HEK293 (cell line): ENCODE results near the gene XPNPEP1.

Source experiments
- CTCF ChIA-PET: fragments of 350-600 bp; formaldehyde crosslinking; extraction: SDS; loops from one replicate; lab custom pipeline; 2021; ENCODE audit warnings: antibody characterized with exemption; lab: Yijun Ruan, JAX
- POLR2A ChIA-PET: fragments of 300-600 bp; formaldehyde crosslinking; extraction: SDS; loops from one replicate; lab custom pipeline; 2020; ENCODE audit warnings: antibody characterized with exemption, inconsistent platforms; lab: Yijun Ruan, JAX
- H3K27ac ChIP-seq: fragments of 200-500 bp; sonication (Bioruptor generic); 2 replicates; pipeline ENCODE4 v1.5.1; 2014; ENCODE audit warnings: low read depth, low read length, control low read depth, inconsistent platforms; ENCODE audit errors: extremely low read depth
- H3K36me3 ChIP-seq, 2 experiments: fragments of 200-500 bp in 1 of 2; sonication (Bioruptor generic) in 1 of 2; 1 replicate in 1 of 2; 2 replicates in 1 of 2; pipeline ENCODE4 v1.5.1; 2014 to 2017; ENCODE audit warnings: inconsistent platforms in 2 of 2, low read length in 2 of 2; ENCODE audit not compliant: control insufficient read depth in 2 of 2, insufficient read depth in 1 of 2
- H3K4me1 ChIP-seq: fragments of 200-500 bp; sonication (Bioruptor generic); 2 replicates; pipeline ENCODE4 v1.5.1; 2014; ENCODE audit warnings: mild to moderate bottlenecking, low read length, inconsistent platforms; ENCODE audit not compliant: control insufficient read depth, insufficient read depth
- H3K4me3 ChIP-seq: 2 replicates; pipeline ENCODE4 v1.5.1; 2011; ENCODE audit warnings: low read depth, mild to moderate bottlenecking, control low read depth, low read length, moderate library complexity
- H3K9me3 ChIP-seq: fragments of 200-500 bp; sonication (Bioruptor generic); 2 replicates; pipeline ENCODE4 v1.5.1; 2014; ENCODE audit warnings: low read depth, low read length, inconsistent platforms; ENCODE audit not compliant: control insufficient read depth, insufficient read depth
- ATF2 ChIP-seq: fragments of 450-650 bp; formaldehyde crosslinking; IDR thresholded peaks from 2 replicates; pipeline ENCODE4 v1.5.1; 2016; ENCODE audit warnings: missing biosample characterization, missing genetic modification characterization, low read depth
- MYNN ChIP-seq: fragments of 450-650 bp; formaldehyde crosslinking; IDR thresholded peaks from 2 replicates; pipeline ENCODE4 v1.5.1; 2016; ENCODE audit warnings: missing biosample characterization, missing genetic modification characterization, borderline replicate concordance
- OSR2 ChIP-seq: fragments of 450-650 bp; formaldehyde crosslinking; IDR thresholded peaks from 2 replicates; pipeline ENCODE4 v1.5.1; 2016; ENCODE audit warnings: missing biosample characterization, missing genetic modification characterization
- PRDM4 ChIP-seq: fragments of 450-650 bp; formaldehyde crosslinking; IDR thresholded peaks from 2 replicates; pipeline ENCODE4 v1.5.1; 2017; ENCODE audit warnings: missing biosample characterization, missing genetic modification characterization
- SALL2 ChIP-seq: fragments of 450-650 bp; formaldehyde crosslinking; IDR thresholded peaks from 2 replicates; pipeline ENCODE4 v1.5.0; 2017; ENCODE audit warnings: missing biosample characterization, mild to moderate bottlenecking, missing genetic modification characterization, borderline replicate concordance
- SCRT2 ChIP-seq: fragments of 450-650 bp; formaldehyde crosslinking; IDR thresholded peaks from 2 replicates; pipeline ENCODE4 v1.5.1; 2016; ENCODE audit warnings: missing biosample characterization, missing genetic modification characterization
- TCF7L2 ChIP-seq: IDR thresholded peaks from 2 replicates; pipeline ENCODE4 v1.6.1; 2011; ENCODE audit warnings: low read depth, mild to moderate bottlenecking, inconsistent platforms, low read length, moderate library complexity, borderline replicate concordance
- ZBTB17 ChIP-seq: fragments of 450-650 bp; formaldehyde crosslinking; IDR thresholded peaks from 2 replicates; pipeline ENCODE4 v1.5.1; 2016; ENCODE audit warnings: missing biosample characterization, missing genetic modification characterization
- ZBTB7A ChIP-seq: fragments of 450-650 bp; formaldehyde crosslinking; IDR thresholded peaks from 2 replicates; pipeline ENCODE4 v1.5.1; 2016; ENCODE audit warnings: low read depth, missing biosample characterization, missing genetic modification characterization
- ZNF148 ChIP-seq: fragments of 450-650 bp; formaldehyde crosslinking; IDR thresholded peaks from 2 replicates; pipeline ENCODE4 v1.5.0; 2017; ENCODE audit warnings: missing biosample characterization, missing genetic modification characterization, borderline replicate concordance
- ZNF23 ChIP-seq: fragments of 450-650 bp; formaldehyde crosslinking; IDR thresholded peaks from 2 replicates; pipeline ENCODE4 v1.5.1; 2016; ENCODE audit warnings: missing biosample characterization, missing genetic modification characterization, borderline replicate concordance
- ZNF280C ChIP-seq: fragments of 450-650 bp; formaldehyde crosslinking; IDR thresholded peaks from 2 replicates; pipeline ENCODE4 v1.5.1; 2016; ENCODE audit warnings: missing biosample characterization, missing genetic modification characterization
- ZNF362 ChIP-seq: fragments of 450-650 bp; formaldehyde crosslinking; IDR thresholded peaks from 2 replicates; pipeline ENCODE4 v1.5.1; 2016; ENCODE audit warnings: missing biosample characterization, missing genetic modification characterization
- ZNF426 ChIP-seq: fragments of 450-650 bp; formaldehyde crosslinking; IDR thresholded peaks from 2 replicates; pipeline ENCODE4 v1.5.1; 2017; ENCODE audit warnings: missing biosample characterization, missing genetic modification characterization, mild to moderate bottlenecking, inconsistent platforms, moderate library complexity
- ZNF501 ChIP-seq: fragments of 450-650 bp; formaldehyde crosslinking; IDR thresholded peaks from 2 replicates; pipeline ENCODE4 v1.5.1; 2016; ENCODE audit warnings: missing biosample characterization, missing genetic modification characterization
- ZNF521 ChIP-seq: fragments of 450-650 bp; formaldehyde crosslinking; IDR thresholded peaks from 2 replicates; pipeline ENCODE4 v1.5.1; 2017; ENCODE audit warnings: missing biosample characterization, mild to moderate bottlenecking, missing genetic modification characterization
- ZNF558 ChIP-seq: fragments of 450-650 bp; formaldehyde crosslinking; IDR thresholded peaks from 2 replicates; pipeline ENCODE4 v1.5.1; 2016; ENCODE audit warnings: missing biosample characterization, missing genetic modification characterization
- ZNF560 ChIP-seq: fragments of 450-650 bp; formaldehyde crosslinking; IDR thresholded peaks from 2 replicates; pipeline ENCODE4 v1.5.1; 2017; ENCODE audit warnings: missing biosample characterization, missing genetic modification characterization, borderline replicate concordance
- ZNF580 ChIP-seq: fragments of 450-650 bp; formaldehyde crosslinking; IDR thresholded peaks from 2 replicates; pipeline ENCODE4 v1.5.1; 2016; ENCODE audit warnings: missing biosample characterization, missing genetic modification characterization
- ZNF585B ChIP-seq: fragments of 450-650 bp; formaldehyde crosslinking; IDR thresholded peaks from 2 replicates; pipeline ENCODE4 v1.5.1; 2016; ENCODE audit warnings: missing biosample characterization, missing genetic modification characterization
- ZNF654 ChIP-seq: fragments of 450-650 bp; formaldehyde crosslinking; IDR thresholded peaks from 2 replicates; pipeline ENCODE4 v1.5.1; 2016; ENCODE audit warnings: low read depth, missing biosample characterization, missing genetic modification characterization
- ZNF677 ChIP-seq: fragments of 450-650 bp; IDR thresholded peaks from 2 replicates; pipeline ENCODE4 v1.5.0; 2018; ENCODE audit warnings: missing biosample characterization, mild to moderate bottlenecking, missing genetic modification characterization, moderate library complexity
- ZNF707 ChIP-seq: fragments of 450-650 bp; formaldehyde crosslinking; IDR thresholded peaks from 2 replicates; pipeline ENCODE4 v1.5.1; 2016; ENCODE audit warnings: missing biosample characterization, missing genetic modification characterization
- ZXDB ChIP-seq: fragments of 450-650 bp; formaldehyde crosslinking; IDR thresholded peaks from 2 replicates; pipeline ENCODE4 v1.5.1; 2016; ENCODE audit warnings: missing biosample characterization, missing genetic modification characterization

The XPNPEP1 gene

GRCh38 chr10:109912335-109913281, 10.7 kb downstream of the XPNPEP1 start:
- no peak overlapping the region for H3K27ac ChIP-seq
- H3K9me3 ChIP-seq, result no peaks in the 10 kb centered on the region
- peak; percentile 80 for TF ChIP-seq SCRT2
- TF ChIP-seq ZNF585B, result no peak
- no peak for TF ChIP-seq ZNF560 (tag by site-specific recombination)
- TF ChIP-seq ZXDB (tag by site-specific recombination), result no peak
- TF ChIP-seq ZNF426 (tag by site-specific recombination), result no peak
- peak; percentile 81 for TF ChIP-seq ATF2 (tag by site-specific recombination)
- no peak for TF ChIP-seq OSR2
- 0 out of 2 replicates have a peak, but pooled peaks have one; percentile 19 for TF ChIP-seq ZBTB17 (tag by site-specific recombination)
- TF ChIP-seq ZNF521 (tag by site-specific recombination), result no peak
- TF ChIP-seq SALL2, result no peak
- H3K36me3 ChIP-seq, result peaks cover 7 to 29% of the 10 kb centered on the region in 2 experiments; a peak in 2 of 3 replicates
- H3K4me1 ChIP-seq, result no peaks in the 10 kb centered on the region
- no peak overlapping the region for H3K4me3 ChIP-seq
- ChIA-PET POLR2A (no interaction called here), CTCF (interaction anchor here (0.9 to 1.6 kb wide), 2 partner anchors 28 to 131 kb away, joined by 3 to 5 read pairs; no protein-coding TSS in a partner anchor)

GRCh38 chr10:109911903-109912302, 11.4 kb downstream of the XPNPEP1 start:
- Histone ChIP-seq H3K9me3 (no peaks in the 10 kb centered on the region), H3K36me3 (peaks cover 7 to 36% of the 10 kb centered on the region in 2 experiments; a peak in 2 of 3 replicates), H3K4me3 (no peak overlapping the region), H3K4me1 (no peaks in the 10 kb centered on the region), H3K27ac (no peak overlapping the region)
- CTCF ChIA-PET, result interaction anchor here (0.9 kb wide), 1 partner anchor 27 kb away, joined by 3 read pairs; no protein-coding TSS in a partner anchor
- POLR2A ChIA-PET, result no interaction called here
- TF ChIP-seq PRDM4 (tag by site-specific recombination) (no peak), ZNF362 (tag by site-specific recombination) (no peak), TCF7L2 (no peak), ZNF280C (tag by site-specific recombination) (no peak), ZNF560 (tag by site-specific recombination) (no peak), ZBTB7A (tag by site-specific recombination) (no peak), ZNF148 (tag by site-specific recombination) (no peak), ZNF580 (tag by site-specific recombination) (no peak), ZNF654 (tag by site-specific recombination) (no peak), ZNF707 (tag by site-specific recombination) (no peak), ZNF677 (no peak), ZNF23 (tag by site-specific recombination) (no peak), ZNF558 (tag by site-specific recombination) (no peak), ZNF501 (no peak), MYNN (tag by site-specific recombination) (no peak)
